BLaER1 treated with 17β-estradiol and CSF1 and Interleukin-3, amounts not matched to agents 10 nM and 100 nM (cell line): ENCODE data around the gene KLHL11.
A peak's percentile ranks its signal among the peaks of the same experiment; 100 is the strongest.
"Not testable (repeated sequence)": the region's sequence is repeated elsewhere in the genome, so short reads cannot be mapped to it uniquely, and the experiment has no call there.

ENCODE experiments used
- H3K27ac ChIP-seq, 11 experiments: shearing (Covaris generic); formaldehyde crosslinking; 2 replicates each; pipeline ENCODE4 v1.8.1; 2022
- H3K27me3 ChIP-seq, 11 experiments: shearing (Covaris generic); formaldehyde crosslinking; 2 replicates each; pipeline ENCODE4 v1.8.1; 2022
- H3K36me3 ChIP-seq, 11 experiments: shearing (Covaris generic); formaldehyde crosslinking; 2 replicates each; pipeline ENCODE4 v1.8.1; 2022
- H3K4me1 ChIP-seq, 10 experiments: shearing (Covaris generic); formaldehyde crosslinking; 2 replicates each; pipeline ENCODE4 v1.8.1; 2022
- H3K4me2 ChIP-seq, 11 experiments: shearing (Covaris generic); formaldehyde crosslinking; 2 replicates each; pipeline ENCODE4 v1.8.1; 2022
- H3K4me3 ChIP-seq, 10 experiments: shearing (Covaris generic); formaldehyde crosslinking; 2 replicates each; pipeline ENCODE4 v1.8.1; 2022
- H3K9ac ChIP-seq, 11 experiments: shearing (Covaris generic); formaldehyde crosslinking; 2 replicates each; pipeline ENCODE4 v1.8.1; 2022
- H3K9me3 ChIP-seq, 11 experiments: shearing (Covaris generic); formaldehyde crosslinking; replicated peaks in 1 of 11; 2 replicates each; pipeline ENCODE4 v1.8.1; 2022
- H4K20me1 ChIP-seq, 11 experiments: shearing (Covaris generic); formaldehyde crosslinking; 2 replicates each; pipeline ENCODE4 v1.8.1; 2022
- Cebpa-rat ChIP-seq, 11 experiments: shearing (Covaris generic); IDR thresholded peaks; 2 replicates each; pipeline ENCODE4 v1.8.1; 2022

The KLHL11 gene

DNA sequence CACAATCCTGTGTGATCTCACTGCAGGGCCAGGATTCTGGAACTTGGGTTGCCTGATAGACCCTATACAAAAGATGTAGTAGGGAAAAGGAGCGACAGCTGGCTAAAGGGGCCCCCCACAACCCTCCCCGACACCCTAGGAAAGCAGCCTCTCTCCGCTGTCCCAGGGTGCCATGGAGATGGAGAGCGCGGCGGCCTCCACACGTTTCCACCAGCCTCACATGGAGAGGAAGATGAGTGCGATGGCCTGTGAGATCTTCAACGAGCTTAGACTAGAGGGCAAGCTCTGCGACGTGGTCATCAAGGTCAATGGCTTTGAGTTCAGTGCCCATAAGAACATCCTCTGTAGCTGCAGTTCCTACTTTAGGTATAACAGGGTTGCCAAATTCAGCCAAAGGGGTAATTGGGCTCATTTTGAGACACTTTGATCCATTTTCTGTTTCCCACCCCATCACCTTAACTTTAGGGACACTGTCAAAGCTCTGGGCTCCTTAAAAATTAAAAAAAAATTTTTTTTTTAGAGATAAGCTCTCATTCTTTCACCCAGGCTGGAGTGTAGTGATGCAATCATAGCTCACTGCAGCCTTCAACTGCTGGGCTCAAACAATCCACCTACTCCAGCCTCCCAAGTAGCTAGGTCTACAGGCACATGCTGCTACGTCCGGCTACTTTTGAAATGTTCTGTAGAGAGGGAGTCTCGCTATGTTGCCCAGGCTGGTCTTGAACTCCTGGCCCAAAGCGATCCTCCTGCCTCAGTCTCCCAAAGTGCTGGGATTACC, 27.3 kb downstream of the KLHL11 start, which contains the start of gene KLHL10:
TSS of gene KLHL10 (plus strand) at position 65 of the 778 bp plus-strand sequence. CDS start at position 173, 108 bp downstream.
- Histone ChIP-seq H3K36me3 (peaks cover 9 to 19% (median 12%) of the 10 kb centered on the region in 11 experiments; a peak in 20 of 22 replicates), H3K4me3 (peak within 1 kb of the TSS in 8 of 10 experiments; percentile 87 to 100 (median 92); a peak in 9 of 20 replicates), H3K27me3 (no peaks in the 10 kb centered on the region), H3K27ac (no peak within 1 kb of the TSS), H3K4me1 (peaks cover 10 to 22% (median 18%) of the 10 kb centered on the region in 10 experiments), H3K9ac (peak within 1 kb of the TSS in 5 of 11 experiments; percentile 69 to 92 (median 91); a peak in 7 of 22 replicates), H3K9me3 (no peaks in the 10 kb centered on the region), H3K4me2 (peak within 1 kb of the TSS; percentile 77 to 96 (median 89)), H4K20me1 (peaks cover 0 to 10% (median 0%) of the 10 kb centered on the region in 11 experiments; a peak in 3 of 22 replicates)
- peak in 1 of 11 experiments; percentile 24; a peak in 1 of 22 replicates for TF ChIP-seq Cebpa-rat (IDR thresholded peaks at IDR 0.05)

DNA sequence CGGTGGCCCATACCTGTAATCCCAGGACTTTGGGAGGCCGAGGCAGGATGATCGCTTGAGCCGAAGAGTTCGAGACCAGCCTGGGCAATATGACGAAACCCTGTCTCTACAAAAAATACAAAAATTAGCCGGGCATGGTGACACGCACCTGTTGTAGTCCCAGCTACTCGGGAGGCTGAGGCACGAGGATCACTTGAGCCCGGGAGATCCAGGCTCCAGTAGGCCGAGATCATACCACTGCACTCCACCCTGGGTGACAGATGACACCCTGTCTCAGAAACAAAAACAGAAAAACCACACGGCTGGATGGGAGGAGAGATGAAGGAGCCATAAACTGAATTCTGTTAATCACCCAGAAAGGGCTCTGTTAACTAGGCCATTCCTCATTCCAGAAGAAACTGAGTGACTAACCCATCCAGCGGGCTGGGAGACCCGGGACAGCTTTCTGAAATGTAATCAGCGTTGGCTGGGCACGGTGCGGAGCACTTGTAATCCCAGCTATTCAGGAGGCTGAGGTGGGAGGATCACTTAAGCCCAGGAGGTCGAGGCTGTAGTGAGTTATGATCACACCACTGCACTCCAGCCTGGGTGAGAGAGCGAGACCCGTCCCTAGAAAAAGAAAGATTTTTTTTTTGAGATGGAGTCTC, 28.6 kb downstream of the KLHL11 start:
- peaks cover 11 to 22% (median 18%) of the 10 kb centered on the region in 10 experiments for H3K4me1 ChIP-seq

DNA sequence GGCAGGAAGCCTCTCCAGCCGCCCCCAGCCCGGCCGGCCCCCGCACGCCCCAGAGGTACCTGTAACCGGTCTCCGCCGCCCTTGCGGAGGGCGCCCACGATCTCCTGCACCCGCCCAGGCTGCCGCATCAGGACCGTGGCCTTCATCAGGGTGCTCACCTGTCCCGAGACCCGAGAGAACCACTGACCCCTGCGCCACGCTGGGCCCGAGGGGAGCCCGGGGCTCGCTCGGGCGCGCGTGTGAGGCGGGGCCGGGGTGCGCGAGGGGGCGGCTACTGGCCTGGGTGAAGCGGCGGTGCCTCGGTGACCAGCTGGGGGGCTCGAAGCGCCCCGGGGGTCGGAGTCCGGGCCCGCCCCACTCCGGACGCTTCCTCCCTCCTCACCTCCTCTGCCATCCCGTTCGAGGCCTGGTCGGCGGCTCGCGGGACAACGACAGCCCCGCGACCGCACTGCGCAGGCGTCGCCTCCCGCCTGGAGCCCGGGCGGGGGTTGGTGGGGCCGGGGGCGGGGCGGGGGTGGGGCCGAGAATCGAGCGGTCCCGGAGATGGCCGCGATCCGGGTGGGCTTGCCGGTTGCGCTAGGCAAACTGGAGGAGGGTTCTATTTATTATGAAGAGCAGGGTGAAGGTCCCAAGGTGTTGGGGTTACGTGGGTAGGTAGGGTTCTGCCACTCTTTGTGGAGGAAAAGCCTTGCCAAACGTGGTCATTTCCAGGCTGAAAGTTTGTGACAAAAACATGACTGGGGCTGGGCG, 29.2 kb downstream of the KLHL11 start, which contains the start of gene NT5C3B:
TSS of gene NT5C3B (minus strand) at position 433 of the 750 bp plus-strand sequence. CDS start at position 394, 39 bp downstream.
- Histone ChIP-seq H3K27me3 (no peaks in the 10 kb centered on the region), H3K4me3 (peak within 1 kb of the TSS; percentile 87 to 100 (median 94)), H3K4me2 (peak within 1 kb of the TSS; percentile 82 to 96 (median 90)), H3K27ac (peak within 1 kb of the TSS; percentile 78 to 88 (median 84)), H3K9ac (peak within 1 kb of the TSS; percentile 87 to 92 (median 91)), H3K9me3 (no peaks in the 10 kb centered on the region), H3K4me1 (peaks cover 18 to 25% (median 19%) of the 10 kb centered on the region in 10 experiments), H4K20me1 (peaks cover 0 to 10% (median 0%) of the 10 kb centered on the region in 11 experiments; a peak in 4 of 22 replicates), H3K36me3 (peaks cover 27 to 39% (median 32%) of the 10 kb centered on the region in 11 experiments)
- no peak for TF ChIP-seq Cebpa-rat (IDR thresholded peaks at IDR 0.05)

More for the DNA sequence above, 28.6 kb downstream of the KLHL11 start:
- Histone ChIP-seq H3K4me2 (peak overlapping the region; percentile 77 to 96 (median 89)), H3K9me3 (no peaks in the 10 kb centered on the region), H3K9ac (peak overlapping the region; percentile 17 to 92 (median 91); a peak in 17 of 22 replicates), H3K4me3 (peak overlapping the region; percentile 87 to 100 (median 94)), H3K27me3 (no peaks in the 10 kb centered on the region), H4K20me1 (peaks cover 0 to 10% (median 0%) of the 10 kb centered on the region in 11 experiments; a peak in 3 of 22 replicates), H3K27ac (peak overlapping the region in 1 of 11 experiments; percentile 4; a peak in 1 of 22 replicates), H3K36me3 (peaks cover 21 to 32% (median 25%) of the 10 kb centered on the region in 11 experiments)
- TF ChIP-seq Cebpa-rat (IDR thresholded peaks at IDR 0.05) = no peak

DNA sequence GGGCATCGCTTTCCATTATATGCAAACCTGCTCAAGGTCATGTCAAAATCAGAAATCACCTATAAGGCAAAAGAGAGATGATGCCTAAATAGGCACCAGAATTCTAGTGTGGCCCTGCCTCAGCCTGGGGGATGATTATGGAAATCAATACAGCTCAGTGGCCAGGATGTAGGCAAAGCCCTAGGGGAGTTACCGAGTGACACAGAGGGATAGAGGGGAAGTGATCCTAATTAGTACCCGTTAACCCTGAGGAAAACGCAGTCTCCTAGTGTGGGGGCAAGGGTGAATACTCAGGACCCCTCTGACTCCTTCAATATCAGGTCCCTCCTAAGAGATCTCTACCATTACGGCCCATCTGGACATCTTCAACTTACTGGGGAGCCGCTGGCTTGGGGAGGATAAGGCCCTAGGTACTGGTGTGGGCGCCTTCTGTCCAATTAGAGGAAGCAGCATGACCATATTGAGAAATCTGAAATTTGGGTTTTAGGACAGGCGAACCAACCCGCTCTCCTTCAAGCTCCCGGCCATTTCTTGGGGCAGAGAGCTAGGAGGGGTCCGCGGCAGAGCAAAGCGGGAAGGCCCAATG, 29.9 kb downstream of the KLHL11 start:
- Histone ChIP-seq H4K20me1 (peaks cover 0 to 10% (median 0%) of the 10 kb centered on the region in 11 experiments; a peak in 4 of 22 replicates), H3K27me3 (no peaks in the 10 kb centered on the region), H3K9me3 (no peaks in the 10 kb centered on the region), H3K4me2 (peak overlapping the region; percentile 69 to 96 (median 90)), H3K36me3 (peaks cover 34 to 45% (median 39%) of the 10 kb centered on the region in 11 experiments), H3K27ac (peak overlapping the region; percentile 78 to 88 (median 84)), H3K4me3 (peak overlapping the region; percentile 87 to 100 (median 94)), H3K9ac (peak overlapping the region; percentile 87 to 92 (median 91)), H3K4me1 (peaks cover 18 to 27% (median 19%) of the 10 kb centered on the region in 10 experiments)
- TF ChIP-seq Cebpa-rat (IDR thresholded peaks at IDR 0.05) = no peak

DNA sequence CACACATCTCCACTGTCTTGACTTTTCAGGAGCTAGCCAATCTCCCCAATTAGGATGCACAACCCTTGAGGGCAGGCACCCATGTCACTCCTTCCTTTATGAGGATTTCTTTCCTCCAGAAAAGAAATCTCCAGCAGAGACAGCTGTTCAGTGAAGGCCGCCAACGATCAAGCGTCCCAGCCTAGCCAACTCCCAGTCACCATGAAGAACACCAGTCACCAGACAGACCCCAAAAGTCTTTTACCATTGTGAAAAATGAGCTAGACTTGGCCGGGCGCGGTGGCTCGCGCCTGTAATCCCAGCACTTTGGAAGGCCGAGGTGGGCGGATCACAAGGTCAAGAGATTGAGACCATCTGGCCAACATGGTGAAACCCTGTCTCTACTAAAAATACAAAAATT, 35.3 kb downstream of the KLHL11 start:
- H3K4me2 ChIP-seq, H3K9ac ChIP-seq, H3K27me3 ChIP-seq, H3K9me3 ChIP-seq, H3K27ac ChIP-seq, H3K4me3 ChIP-seq: not testable (repeated sequence)
- Histone ChIP-seq H4K20me1 (peaks cover 0 to 10% (median 1%) of the 10 kb centered on the region in 11 experiments; a peak in 6 of 22 replicates), H3K4me1 (peaks cover 7 to 18% (median 8%) of the 10 kb centered on the region in 10 experiments), H3K36me3 (peaks cover 88 to 99% (median 91%) of the 10 kb centered on the region in 11 experiments)

DNA sequence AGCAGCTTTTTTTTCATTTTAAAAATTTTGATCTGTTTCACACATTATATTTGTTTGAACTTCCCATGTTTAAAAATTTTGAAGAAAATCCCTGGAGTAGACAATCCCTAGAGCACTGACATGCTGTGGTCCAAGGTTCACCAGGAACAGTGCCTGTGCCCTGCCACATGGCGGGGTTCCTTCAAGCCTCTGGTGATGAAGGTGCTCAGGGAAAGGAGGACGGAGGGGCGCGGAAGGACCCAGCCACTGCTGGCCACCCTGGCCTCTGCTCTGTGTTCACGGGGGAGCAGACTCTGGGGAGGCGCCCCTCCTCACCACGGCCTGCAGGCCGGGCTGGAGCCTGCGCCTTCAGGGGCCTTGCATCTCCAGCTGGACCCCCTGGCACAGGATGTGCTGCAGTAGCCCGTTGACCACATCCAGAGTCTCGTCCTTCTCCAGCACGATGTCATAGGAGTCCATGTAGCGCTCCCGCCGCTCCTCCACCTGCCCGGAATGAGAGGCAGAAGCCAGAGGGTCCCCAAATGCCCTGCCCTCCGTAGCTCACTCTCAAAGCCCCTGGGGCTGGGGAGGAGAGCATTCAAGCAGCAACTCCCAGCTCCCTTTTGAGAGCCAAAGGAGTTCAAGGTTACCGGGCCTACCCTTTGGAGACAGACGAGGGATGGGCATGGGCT, 39.9 kb downstream of the KLHL11 start:
- peaks cover 60 to 68% (median 64%) of the 10 kb centered on the region in 11 experiments for H3K36me3 ChIP-seq

DNA sequence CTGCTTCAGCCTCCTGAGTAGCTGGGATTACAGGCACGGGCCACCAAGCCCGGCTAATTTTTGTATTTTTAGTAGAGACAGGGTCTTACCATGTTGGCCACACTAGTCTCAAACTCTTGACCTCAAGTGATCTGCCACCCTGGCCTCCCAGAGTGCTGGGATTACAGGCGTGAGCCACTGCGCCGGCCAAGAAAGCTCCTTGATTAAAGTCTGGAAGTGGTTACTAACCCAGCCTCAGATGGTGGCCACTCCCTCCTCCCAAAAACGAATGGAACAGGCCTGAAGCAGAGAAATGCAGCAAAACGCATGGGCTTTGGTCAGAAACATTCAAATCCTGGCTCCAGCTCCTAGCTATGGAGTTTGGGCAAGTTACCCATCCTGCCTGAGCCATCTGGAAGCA, 41.1 kb downstream of the KLHL11 start:
- Histone ChIP-seq H4K20me1 (peaks cover 0 to 26% (median 0%) of the 10 kb centered on the region in 11 experiments; a peak in 7 of 22 replicates), H3K9ac (no peak overlapping the region), H3K27me3 (no peaks in the 10 kb centered on the region), H3K36me3 (peaks cover 48 to 55% (median 52%) of the 10 kb centered on the region in 11 experiments), H3K4me3 (no peak overlapping the region), H3K4me1 (no peaks in the 10 kb centered on the region), H3K27ac (no peak overlapping the region), H3K4me2 (no peak overlapping the region), H3K9me3 (no peaks in the 10 kb centered on the region)
- no peak for TF ChIP-seq Cebpa-rat (IDR thresholded peaks at IDR 0.05)

More for the DNA sequence above, 39.9 kb downstream of the KLHL11 start:
- no peak for TF ChIP-seq Cebpa-rat (IDR thresholded peaks at IDR 0.05)
- no peaks in the 10 kb centered on the region for H3K9me3 ChIP-seq
- peaks cover 0 to 26% (median 0%) of the 10 kb centered on the region in 11 experiments; a peak in 7 of 22 replicates for H4K20me1 ChIP-seq
- H3K4me2 ChIP-seq = no peak overlapping the region
- no peaks in the 10 kb centered on the region for H3K4me1 ChIP-seq
- H3K9ac ChIP-seq = no peak overlapping the region
- H3K27ac ChIP-seq = no peak overlapping the region
- no peak overlapping the region for H3K4me3 ChIP-seq
- H3K27me3 ChIP-seq = no peaks in the 10 kb centered on the region
